Activated CD8-positive, alpha-beta T cell treated with anti-CD3 and anti-CD28 coated beads for 36 hours (primary cell): ENCODE results near the gene SHISA4. TPM values are rescaled to one million over a fixed set of nuclear protein-coding genes. Genes with fewer than 3 reads are reported as not detected.

Source experiments
- ATAC-seq: fragments of 200-7000 bp; cut with Tn5 transposase; one replicate; pipeline ENCODE4 v1.10.0; 2021; ENCODE audit warnings: mild to moderate bottlenecking, moderate library complexity
- CTCF ChIA-PET: fragments of 350-600 bp; sonication (Branson Sonifier 250); formaldehyde crosslinking; loops from one replicate; lab custom pipeline; 2021; ENCODE audit warnings: antibody characterized with exemption; lab: Charles Lee
- POLR2A ChIA-PET: fragments of 350-600 bp; sonication (Branson Sonifier 250); formaldehyde crosslinking; loops from one replicate; lab custom pipeline; 2021; ENCODE audit warnings: antibody characterized with exemption; lab: Charles Lee
- DNase-seq: peaks from one replicate; pipeline ENCODE4 v3.0.0-alpha.2; 2020
- H3K27ac Mint-ChIP-seq: one replicate; pipeline ENCODE4 v1.8.0; 2021; ENCODE audit warnings: mild to moderate bottlenecking, mixed read lengths
- H3K27me3 Mint-ChIP-seq: one replicate; pipeline ENCODE4 v1.8.0; 2021; ENCODE audit warnings: mixed read lengths
- H3K36me3 Mint-ChIP-seq: one replicate; pipeline ENCODE4 v1.8.0; 2021; ENCODE audit warnings: low read depth, mixed read lengths
- H3K4me1 Mint-ChIP-seq: one replicate; pipeline ENCODE4 v1.8.0; 2021; ENCODE audit warnings: low read depth, mixed read lengths
- H3K4me3 Mint-ChIP-seq: one replicate; pipeline ENCODE4 v1.8.0; 2021; ENCODE audit warnings: mild to moderate bottlenecking, moderate library complexity, mixed read lengths
- H3K9me3 Mint-ChIP-seq: one replicate; pipeline ENCODE4 v1.8.0; 2021; ENCODE audit warnings: mixed read lengths
- intact Hi-C: fragments of 100-400 bp; cut with micrococcal nuclease; formaldehyde crosslinking; loops from one replicate; pipeline ENCODE4 v1.10.0; 2022
- total RNA-seq, 2 experiments: library from RNA; stranded (reverse); gene quantifications; one replicate each; pipeline ENCODE4 v1.2.3, GENCODE V29; 2021
- TF ChIP-seq, protein P1 (sequence below): fragments of 200-600 bp; IDR thresholded peaks from one replicate; pipeline ENCODE4 v1.8.0; 2022; ENCODE audit warnings: antibody characterized with exemption, mild to moderate bottlenecking

The SHISA4 gene
- total RNA-seq, 2 experiments from 2014 or later, result 0.47 TPM; not detected in 1

DNA sequence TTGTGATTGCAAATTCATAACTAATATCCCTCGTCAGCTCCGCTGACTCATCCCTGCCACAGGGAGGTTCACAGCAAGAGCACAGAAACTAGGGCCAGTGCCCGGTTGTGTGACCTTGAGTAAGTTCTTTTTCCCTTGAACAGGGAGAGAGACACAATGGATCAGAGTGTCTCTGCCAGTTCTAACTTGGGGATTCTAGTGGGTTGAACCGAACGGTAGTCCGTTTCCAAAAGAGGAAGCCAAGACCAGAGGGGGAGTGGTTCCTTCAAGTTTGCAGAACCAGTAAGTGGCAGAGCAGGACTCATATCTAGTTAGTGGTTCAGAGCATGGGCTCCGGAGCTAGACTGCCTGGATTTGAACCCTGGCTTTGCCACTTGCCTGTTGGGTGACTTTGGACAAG lies 4.9 kb upstream of the SHISA4 start:
- ATAC-seq (peak; percentile 37), DNase-seq (peak; percentile 25)
- POLR2A ChIA-PET, result interaction anchor here (1.0 to 2.4 kb wide), 7 partner anchors 9 to 99 kb away, joined by 3 to 10 read pairs (median 5); partner anchors contain the start of genes RNPEP and TIMM17A

DNA sequence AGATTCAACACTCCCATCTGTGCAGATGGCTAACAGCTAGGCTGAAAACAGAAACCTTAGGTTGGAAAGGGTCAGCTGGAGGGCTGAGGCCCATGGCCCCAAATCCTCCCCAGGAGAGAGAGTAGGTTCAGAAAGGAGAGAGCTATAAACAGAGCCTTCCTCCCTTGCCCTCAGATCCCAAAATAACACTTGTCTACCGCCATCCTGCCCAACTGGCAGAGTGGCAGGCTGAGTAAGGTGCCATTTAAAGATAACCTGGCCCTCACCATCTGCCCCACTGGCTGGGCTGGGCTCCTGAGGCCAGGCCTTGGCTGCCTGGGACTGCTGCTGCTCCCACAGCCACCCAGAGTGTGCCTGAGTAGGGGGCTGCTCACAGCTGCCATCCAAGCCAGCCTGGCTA lies 4.3 kb upstream of the SHISA4 start:
- CTCF ChIA-PET, result interaction anchor here (2.0 to 8.3 kb wide), 4 partner anchors 10 to 116 kb away, joined by 5 to 100 read pairs (median 12); no protein-coding TSS in a partner anchor
- ATAC-seq (no peak), DNase-seq (no peak)
- H3K36me3 Mint-ChIP-seq, result no peaks in the 10 kb centered on the region
- POLR2A ChIA-PET, result interaction anchor here (1.1 to 2.4 kb wide), 5 partner anchors 9 to 71 kb away, joined by 3 to 10 read pairs (median 8); partner anchors contain the start of gene TIMM17A
- H3K4me1 Mint-ChIP-seq, result peaks cover 9% of the 10 kb centered on the region
- no peak overlapping the region for H3K4me3 Mint-ChIP-seq
- no peak overlapping the region for H3K27ac Mint-ChIP-seq
- TF ChIP-seq, protein P1, sequence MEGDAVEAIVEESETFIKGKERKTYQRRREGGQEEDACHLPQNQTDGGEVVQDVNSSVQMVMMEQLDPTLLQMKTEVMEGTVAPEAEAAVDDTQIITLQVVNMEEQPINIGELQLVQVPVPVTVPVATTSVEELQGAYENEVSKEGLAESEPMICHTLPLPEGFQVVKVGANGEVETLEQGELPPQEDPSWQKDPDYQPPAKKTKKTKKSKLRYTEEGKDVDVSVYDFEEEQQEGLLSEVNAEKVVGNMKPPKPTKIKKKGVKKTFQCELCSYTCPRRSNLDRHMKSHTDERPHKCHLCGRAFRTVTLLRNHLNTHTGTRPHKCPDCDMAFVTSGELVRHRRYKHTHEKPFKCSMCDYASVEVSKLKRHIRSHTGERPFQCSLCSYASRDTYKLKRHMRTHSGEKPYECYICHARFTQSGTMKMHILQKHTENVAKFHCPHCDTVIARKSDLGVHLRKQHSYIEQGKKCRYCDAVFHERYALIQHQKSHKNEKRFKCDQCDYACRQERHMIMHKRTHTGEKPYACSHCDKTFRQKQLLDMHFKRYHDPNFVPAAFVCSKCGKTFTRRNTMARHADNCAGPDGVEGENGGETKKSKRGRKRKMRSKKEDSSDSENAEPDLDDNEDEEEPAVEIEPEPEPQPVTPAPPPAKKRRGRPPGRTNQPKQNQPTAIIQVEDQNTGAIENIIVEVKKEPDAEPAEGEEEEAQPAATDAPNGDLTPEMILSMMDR, result no peak
- intact Hi-C loops, result no loop called here
- H3K27me3 Mint-ChIP-seq, result peaks cover 19% of the 10 kb centered on the region
- no peaks in the 10 kb centered on the region for H3K9me3 Mint-ChIP-seq

More for the DNA sequence above, 4.9 kb upstream of the SHISA4 start:
- H3K27ac Mint-ChIP-seq, result no peak overlapping the region
- H3K9me3 Mint-ChIP-seq, result no peaks in the 10 kb centered on the region
- intact Hi-C loops, result no loop called here
- peaks cover 18% of the 10 kb centered on the region for H3K27me3 Mint-ChIP-seq
- no peak overlapping the region for H3K4me3 Mint-ChIP-seq
- CTCF ChIA-PET, result interaction anchor here (1.3 to 8.3 kb wide), 5 partner anchors 10 to 117 kb away, joined by 5 to 100 read pairs (median 6); no protein-coding TSS in a partner anchor
- H3K4me1 Mint-ChIP-seq, result peaks cover 6% of the 10 kb centered on the region
- H3K36me3 Mint-ChIP-seq, result no peaks in the 10 kb centered on the region
- TF ChIP-seq, protein P1, result no peak

DNA sequence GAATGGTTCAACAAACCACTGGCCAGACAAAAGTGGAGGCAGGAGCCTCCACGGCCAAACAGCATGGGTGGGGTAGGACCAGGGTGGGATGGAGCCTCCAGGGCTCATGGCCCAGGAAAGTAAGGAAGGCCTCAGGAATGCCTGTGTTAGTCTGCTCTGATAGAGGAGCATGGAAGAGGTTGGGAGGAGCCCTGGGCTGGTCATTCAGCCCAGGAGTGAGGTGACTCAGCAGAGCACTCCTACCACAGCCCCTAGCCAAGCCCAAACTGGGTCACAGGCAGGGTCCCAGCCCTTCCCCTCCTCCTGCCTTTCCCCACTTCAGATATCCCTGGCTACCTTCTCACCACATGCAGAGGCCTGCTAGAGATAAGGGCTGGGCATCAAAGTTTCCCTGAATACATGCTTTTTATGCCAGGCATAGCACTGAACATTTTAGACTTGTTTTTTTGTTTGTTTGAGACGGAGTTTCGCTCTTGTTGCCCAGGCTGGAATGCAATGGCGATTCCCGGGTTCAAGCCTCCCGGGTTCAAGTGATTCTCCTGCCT lies 3.1 kb upstream of the SHISA4 start:
- H3K4me3 Mint-ChIP-seq, result no peak overlapping the region
- POLR2A ChIA-PET, result interaction anchor here (0.6 to 1.6 kb wide), 5 partner anchors 8 to 78 kb away, joined by 3 to 4 read pairs (median 3); no protein-coding TSS in a partner anchor
- ATAC-seq, result no peak

DNA sequence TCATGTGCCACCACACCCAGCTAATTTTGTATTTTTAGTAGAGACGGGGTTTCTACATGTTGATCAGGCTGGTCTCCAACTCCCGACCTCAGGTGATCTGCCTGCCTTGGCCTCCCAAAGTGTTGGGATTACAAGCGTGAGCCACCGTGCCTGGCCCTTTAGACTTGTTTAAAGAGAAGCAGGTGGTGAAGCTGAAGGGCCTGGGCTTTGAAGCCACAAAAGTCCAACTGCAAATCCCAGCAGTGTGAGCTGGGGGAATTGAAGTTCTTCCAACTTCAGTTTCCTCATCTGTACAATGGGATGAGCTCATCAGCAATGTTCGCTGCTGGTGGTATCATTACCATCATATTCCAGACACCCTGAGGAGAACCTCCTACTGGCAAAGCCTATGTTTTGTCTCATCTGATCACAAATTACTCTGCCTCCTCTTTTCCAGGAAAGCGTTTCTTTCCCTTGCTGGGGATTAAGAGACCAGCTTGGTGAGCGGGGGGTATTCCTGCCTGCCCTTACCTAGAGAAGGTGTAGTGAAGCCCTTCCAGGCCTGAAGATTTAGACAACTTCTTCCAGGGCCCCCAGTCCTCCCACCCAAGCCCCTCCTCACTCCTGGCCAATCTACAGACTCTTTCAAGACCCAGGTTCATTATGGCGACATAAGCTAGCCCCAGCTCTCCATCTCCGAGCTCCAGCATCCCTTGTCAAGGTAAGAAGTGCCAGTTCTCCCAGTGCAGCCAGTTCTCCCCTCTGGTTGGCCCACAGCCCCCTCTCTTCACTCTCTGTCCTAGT lies 2.4 kb upstream of the SHISA4 start:
- ChIA-PET POLR2A (interaction anchor here (0.6 to 1.5 kb wide), 4 partner anchors 8 to 77 kb away, joined by 3 to 4 read pairs (median 3); no protein-coding TSS in a partner anchor), CTCF (interaction anchor here (1.0 to 2.6 kb wide), 6 partner anchors 8 to 85 kb away, joined by 3 to 36 read pairs (median 5); no protein-coding TSS in a partner anchor)
- no peaks in the 10 kb centered on the region for H3K9me3 Mint-ChIP-seq
- no peak overlapping the region for H3K27ac Mint-ChIP-seq
- H3K27me3 Mint-ChIP-seq, result peaks cover 30% of the 10 kb centered on the region
- ATAC-seq (no peak), DNase-seq (no peak)
- no peak overlapping the region for H3K4me3 Mint-ChIP-seq
- H3K4me1 Mint-ChIP-seq, result peaks cover 11% of the 10 kb centered on the region
- H3K36me3 Mint-ChIP-seq, result no peaks in the 10 kb centered on the region
- TF ChIP-seq, protein P1, result no peak
- intact Hi-C loops, result no loop called here

More for the DNA sequence above, 3.1 kb upstream of the SHISA4 start:
- no peaks in the 10 kb centered on the region for H3K9me3 Mint-ChIP-seq
- no peaks in the 10 kb centered on the region for H3K36me3 Mint-ChIP-seq
- no peak overlapping the region for H3K27ac Mint-ChIP-seq
- peaks cover 11% of the 10 kb centered on the region for H3K4me1 Mint-ChIP-seq
- CTCF ChIA-PET, result interaction anchor here (2.5 to 8.3 kb wide), 3 partner anchors 8 to 11 kb away, joined by 6 to 100 read pairs (median 36); no protein-coding TSS in a partner anchor
- TF ChIP-seq, protein P1, result no peak
- DNase-seq, result no peak
- intact Hi-C loops, result no loop called here
- peaks cover 28% of the 10 kb centered on the region for H3K27me3 Mint-ChIP-seq
